ENCODE data around the gene GASK1B.

- no peak for TF ChIP-seq CTCF (IDR thresholded peaks at IDR 0.05)
- no peak for TF ChIP-seq POLR2A (IDR thresholded peaks at IDR 0.05)
Measured at GRCh38 chr4:158134222-158134621, 38.6 kb downstream of the GASK1B start.
